Endodermal cell (in vitro differentiated cells): ENCODE measurements around the gene LIPC. TPM values are rescaled to one million over a fixed set of nuclear protein-coding genes. Genes with fewer than 3 reads are reported as not detected.

Experiments used
- DNase-seq: peaks from one replicate; pipeline ENCODE4 v3.0.0-alpha.2; 2017
- H3K27ac ChIP-seq: 2 replicates; pipeline ENCODE4 v1.5.1; 2013; ENCODE audit warnings: mild to moderate bottlenecking, low read depth, low read length, moderate library complexity
- H3K27me3 ChIP-seq: 2 replicates; pipeline ENCODE4 v1.6.1; 2013; ENCODE audit warnings: mild to moderate bottlenecking, low read length, moderate library complexity; ENCODE audit not compliant: insufficient read depth, control insufficient read depth, poor library complexity, severe bottlenecking
- H3K36me3 ChIP-seq: 2 replicates; pipeline ENCODE4 v1.7.0; 2013; ENCODE audit warnings: mild to moderate bottlenecking, low read length, moderate library complexity; ENCODE audit not compliant: control insufficient read depth, insufficient read depth
- H3K4me1 ChIP-seq: one replicate; pipeline ENCODE4 v1.7.0; 2013; ENCODE audit warnings: low read length; ENCODE audit not compliant: control insufficient read depth, insufficient read depth
- H3K4me3 ChIP-seq: 2 replicates; pipeline ENCODE4 v1.5.1; 2013; ENCODE audit warnings: mild to moderate bottlenecking, low read length, moderate library complexity
- H3K9ac ChIP-seq: 2 replicates; pipeline ENCODE4 v1.6.1; 2013; ENCODE audit warnings: mild to moderate bottlenecking, low read length, moderate library complexity; ENCODE audit not compliant: poor library complexity, severe bottlenecking; ENCODE audit errors: extremely low read depth
- H3K9me3 ChIP-seq: 2 replicates; pipeline ENCODE4 v1.6.1; 2013; ENCODE audit warnings: mild to moderate bottlenecking, low read length, moderate library complexity; ENCODE audit not compliant: control insufficient read depth
- H3K27ac Mint-ChIP-seq: 2 replicates; pipeline ENCODE4 v1.8.0; 2020; ENCODE audit warnings: mixed read lengths
- H3K27me3 Mint-ChIP-seq: 2 replicates; pipeline ENCODE4 v1.8.0; 2021; ENCODE audit warnings: mild to moderate bottlenecking, mixed read lengths; ENCODE audit not compliant: insufficient read depth
- H3K36me3 Mint-ChIP-seq: 2 replicates; pipeline ENCODE4 v1.8.0; 2020; ENCODE audit warnings: low read depth, mixed read lengths
- H3K4me1 Mint-ChIP-seq: 2 replicates; pipeline ENCODE4 v1.8.0; 2020; ENCODE audit warnings: mixed read lengths
- H3K4me3 Mint-ChIP-seq: 2 replicates; pipeline ENCODE4 v1.8.0; 2020; ENCODE audit warnings: mild to moderate bottlenecking, moderate library complexity, mixed read lengths
- H3K9me3 Mint-ChIP-seq: 2 replicates; pipeline ENCODE4 v1.8.0; 2020; ENCODE audit warnings: mild to moderate bottlenecking, mixed read lengths
- WGBS, 2 experiments: methylation state at CpG; one replicate each; pipeline versions ENCODE4 v1.1.5 to v1.1.7; 2013; ENCODE audit warnings: missing lambda C conversion rate in 2 of 2, mixed read lengths in 1 of 2; ENCODE audit not compliant: insufficient coverage in 1 of 2, insufficient read length in 1 of 2; 5-methylcytosine and 5-hydroxymethylcytosine counted together
- total RNA-seq, 2 donors: library from RNA; stranded (reverse); fragmentation: NEBNext Ultra II Directional in 1 of 2; extraction: Animal tissue kit (Norgen Biotek cat#: 25700) in 1 of 2; gene quantifications; 2 replicates in 1 of 2; 3 replicates in 1 of 2; pipeline ENCODE4 v1.2.1, GENCODE V29; 2021
- TF ChIP-seq, protein P1 (sequence below): fragments of 200-600 bp; sonication (generic); conservative IDR thresholded peaks from 2 replicates; pipeline ENCODE4 v1.5.0; 2021; ENCODE audit warnings: antibody characterized with exemption, mild to moderate bottlenecking

The LIPC gene
- total RNA-seq, 2 donors from 2014 or later, result not detected

DNA sequence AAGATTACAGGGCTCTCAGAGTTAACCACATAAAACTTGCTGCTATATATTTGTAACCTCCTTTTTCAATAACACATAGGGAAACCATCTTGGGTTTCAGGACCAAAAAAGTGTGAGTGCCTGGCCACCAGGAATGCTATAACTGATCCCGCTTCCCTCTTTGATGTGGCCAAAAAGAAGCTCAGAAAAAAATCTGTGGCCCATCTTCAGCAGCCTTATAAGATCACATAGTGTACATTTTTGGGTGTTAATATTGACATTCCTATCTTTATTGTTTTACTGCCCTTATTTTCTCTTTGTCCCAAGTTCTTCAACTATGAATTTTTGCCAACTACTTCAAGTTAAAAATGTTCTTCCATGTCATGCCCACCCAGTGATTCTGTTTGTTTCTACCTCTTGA lies 102.8 kb downstream of the LIPC start:
- Mint-ChIP-seq H3K4me3 (no peak overlapping the region), H3K27me3 (no peaks in the 10 kb centered on the region), H3K36me3 (no peaks in the 10 kb centered on the region), H3K4me1 (no peaks in the 10 kb centered on the region), H3K27ac (no peak overlapping the region), H3K9me3 (no peaks in the 10 kb centered on the region)
- no peaks in the 10 kb centered on the region for H3K27me3 ChIP-seq
- no peak overlapping the region for H3K4me3 ChIP-seq
- H3K27ac ChIP-seq, result no peak overlapping the region
- no peaks in the 10 kb centered on the region for H3K4me1 ChIP-seq
- no peaks in the 10 kb centered on the region for H3K9me3 ChIP-seq
- 97 to 100% methylated on average over 1 of the region's 1 CpG for WGBS, 2 experiments
- H3K36me3 ChIP-seq, result no peaks in the 10 kb centered on the region
- DNase-seq, result no peak
- TF ChIP-seq, protein P1, sequence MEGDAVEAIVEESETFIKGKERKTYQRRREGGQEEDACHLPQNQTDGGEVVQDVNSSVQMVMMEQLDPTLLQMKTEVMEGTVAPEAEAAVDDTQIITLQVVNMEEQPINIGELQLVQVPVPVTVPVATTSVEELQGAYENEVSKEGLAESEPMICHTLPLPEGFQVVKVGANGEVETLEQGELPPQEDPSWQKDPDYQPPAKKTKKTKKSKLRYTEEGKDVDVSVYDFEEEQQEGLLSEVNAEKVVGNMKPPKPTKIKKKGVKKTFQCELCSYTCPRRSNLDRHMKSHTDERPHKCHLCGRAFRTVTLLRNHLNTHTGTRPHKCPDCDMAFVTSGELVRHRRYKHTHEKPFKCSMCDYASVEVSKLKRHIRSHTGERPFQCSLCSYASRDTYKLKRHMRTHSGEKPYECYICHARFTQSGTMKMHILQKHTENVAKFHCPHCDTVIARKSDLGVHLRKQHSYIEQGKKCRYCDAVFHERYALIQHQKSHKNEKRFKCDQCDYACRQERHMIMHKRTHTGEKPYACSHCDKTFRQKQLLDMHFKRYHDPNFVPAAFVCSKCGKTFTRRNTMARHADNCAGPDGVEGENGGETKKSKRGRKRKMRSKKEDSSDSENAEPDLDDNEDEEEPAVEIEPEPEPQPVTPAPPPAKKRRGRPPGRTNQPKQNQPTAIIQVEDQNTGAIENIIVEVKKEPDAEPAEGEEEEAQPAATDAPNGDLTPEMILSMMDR, result no peak
- no peak overlapping the region for H3K9ac ChIP-seq

DNA sequence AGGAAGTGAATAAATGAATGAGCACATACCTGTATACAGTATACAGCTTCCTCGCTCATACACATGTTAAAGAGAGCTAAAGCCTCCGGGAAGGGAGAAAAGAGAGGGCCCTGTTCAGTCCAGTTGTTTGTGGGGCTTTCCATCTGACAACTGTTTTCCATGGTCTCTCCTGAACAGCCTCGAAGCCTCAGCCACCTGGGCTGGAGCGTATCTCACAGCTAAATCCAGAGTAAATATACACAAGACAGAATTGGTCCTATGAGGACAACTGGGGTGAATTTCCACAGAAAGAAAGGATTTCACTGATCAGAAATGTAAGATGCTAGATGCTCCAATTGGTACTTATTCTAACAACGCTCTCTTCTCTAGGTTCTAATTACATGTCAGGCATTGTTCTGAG lies 103.5 kb downstream of the LIPC start:
- H3K27me3 ChIP-seq, result no peaks in the 10 kb centered on the region
- H3K27ac Mint-ChIP-seq, result no peak overlapping the region

DNA sequence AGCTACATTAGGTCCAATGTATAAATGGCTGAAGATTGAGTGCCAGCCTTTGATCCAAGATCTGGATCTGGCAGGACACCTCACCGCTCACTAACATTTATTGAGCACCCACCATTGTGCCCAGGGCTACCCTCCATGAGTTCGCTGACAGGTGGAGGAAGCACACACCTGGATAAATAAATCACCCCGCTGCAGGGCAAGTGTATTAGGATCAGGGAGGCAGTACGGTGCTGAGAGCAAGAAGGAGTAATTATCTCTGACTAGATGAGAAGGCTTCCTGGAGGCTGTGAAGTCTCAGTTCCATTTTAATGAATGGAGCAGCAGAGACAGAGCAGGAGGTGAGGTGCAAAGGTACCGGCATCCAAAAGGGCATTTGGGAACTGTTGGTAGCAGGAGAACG lies 104.1 kb downstream of the LIPC start:
- no peaks in the 10 kb centered on the region for H3K36me3 ChIP-seq
- H3K9me3 ChIP-seq, result no peaks in the 10 kb centered on the region
- TF ChIP-seq, protein P1, result no peak
- H3K4me1 ChIP-seq, result no peaks in the 10 kb centered on the region
- DNase-seq, result peak; percentile 33
- WGBS, 2 experiments, result 89 to 99% methylated on average over 4 to 6 of the region's 6 CpGs
- Mint-ChIP-seq H3K27me3 (no peaks in the 10 kb centered on the region), H3K4me3 (no peak overlapping the region), H3K27ac (no peak overlapping the region), H3K4me1 (peaks cover 5% of the 10 kb centered on the region), H3K36me3 (no peaks in the 10 kb centered on the region), H3K9me3 (no peaks in the 10 kb centered on the region)
- no peak overlapping the region for H3K9ac ChIP-seq
- no peaks in the 10 kb centered on the region for H3K27me3 ChIP-seq
- no peak overlapping the region for H3K27ac ChIP-seq
- H3K4me3 ChIP-seq, result no peak overlapping the region

More for the DNA sequence above, 103.5 kb downstream of the LIPC start:
- Mint-ChIP-seq H3K27me3 (no peaks in the 10 kb centered on the region), H3K36me3 (no peaks in the 10 kb centered on the region), H3K4me1 (no peaks in the 10 kb centered on the region), H3K9me3 (no peaks in the 10 kb centered on the region), H3K4me3 (no peak overlapping the region)
- Histone ChIP-seq H3K9ac (no peak overlapping the region), H3K9me3 (no peaks in the 10 kb centered on the region), H3K27ac (no peak overlapping the region), H3K4me3 (no peak overlapping the region), H3K36me3 (no peaks in the 10 kb centered on the region), H3K4me1 (no peaks in the 10 kb centered on the region)
- DNase-seq, result no peak
- TF ChIP-seq, protein P1, result no peak
- 89 to 93% methylated on average over 5 of the region's 5 CpGs for WGBS, 2 experiments
